ENCODE results near the gene CLDN11. TPM values are rescaled to one million over a fixed set of nuclear protein-coding genes. Genes with fewer than 3 reads are reported as not detected.

Gene CLDN11
- total RNA-seq, 1 experiment from 2014 or later = 8.7 TPM

GRCh38 chr3:170467571-170468147, 49.0 kb downstream of the CLDN11 start:
- intact Hi-C loops (cut with micrococcal nuclease; ENCODE audit: unreplicated experiment) = no loop called here
- Mint-ChIP-seq H3K36me3 (ENCODE audit: insufficient read depth, unreplicated experiment) (no peaks in the 10 kb centered on the region), H3K27ac (ENCODE audit: unreplicated experiment) (no peak overlapping the region), H3K4me3 (ENCODE audit: low read depth, unreplicated experiment) (no peak overlapping the region), H3K9me3 (ENCODE audit: low read depth, unreplicated experiment) (no peaks in the 10 kb centered on the region), H3K27me3 (ENCODE audit: unreplicated experiment) (peaks cover 12% of the 10 kb centered on the region), H3K4me1 (ENCODE audit: low read depth, unreplicated experiment) (peaks cover 41% of the 10 kb centered on the region)
- CTCF ChIA-PET = no interaction called here
- BruUV-seq (replicated peaks) = no TSS peak
- TF ChIP-seq CTCF (IDR thresholded peaks at IDR 0.05; ENCODE audit: unreplicated experiment) = no peak
- no peak for DNase-seq

GRCh38 chr3:170469151-170470062, 50.7 kb downstream of the CLDN11 start:
- H3K36me3 Mint-ChIP-seq (ENCODE audit: insufficient read depth, unreplicated experiment) = no peaks in the 10 kb centered on the region
- DNase-seq = peak; percentile 40
- CTCF ChIA-PET = interaction anchor here (0.6 to 1.4 kb wide), 19 partner anchors 11 to 1302 kb away, joined by 3 to 19 read pairs (median 4); no protein-coding TSS in a partner anchor
- no peak overlapping the region for H3K4me3 Mint-ChIP-seq (ENCODE audit: low read depth, unreplicated experiment)
- TF ChIP-seq CTCF (IDR thresholded peaks at IDR 0.05; ENCODE audit: unreplicated experiment) = no peak
- no TSS peak for BruUV-seq (replicated peaks)
- H3K9me3 Mint-ChIP-seq (ENCODE audit: low read depth, unreplicated experiment) = no peaks in the 10 kb centered on the region
- H3K4me1 Mint-ChIP-seq (ENCODE audit: low read depth, unreplicated experiment) = peaks cover 41% of the 10 kb centered on the region
- intact Hi-C loops (cut with micrococcal nuclease; ENCODE audit: unreplicated experiment) = loop anchor here (1.0 kb wide), 1 partner anchor 31 kb away; no protein-coding TSS in a partner anchor
- H3K27ac Mint-ChIP-seq (ENCODE audit: unreplicated experiment) = no peak overlapping the region
- no peaks in the 10 kb centered on the region for H3K27me3 Mint-ChIP-seq (ENCODE audit: unreplicated experiment)

GRCh38 chr3:170470063-170471016, 51.7 kb downstream of the CLDN11 start:
- H3K4me1 Mint-ChIP-seq (ENCODE audit: low read depth, unreplicated experiment) = peaks cover 41% of the 10 kb centered on the region
- no peaks in the 10 kb centered on the region for H3K9me3 Mint-ChIP-seq (ENCODE audit: low read depth, unreplicated experiment)
- no peaks in the 10 kb centered on the region for H3K27me3 Mint-ChIP-seq (ENCODE audit: unreplicated experiment)
- TF ChIP-seq CTCF (IDR thresholded peaks at IDR 0.05; ENCODE audit: unreplicated experiment) = no peak
- CTCF ChIA-PET = interaction anchor here (0.6 to 1.4 kb wide), 3 partner anchors 30 to 1144 kb away, joined by 3 to 19 read pairs (median 4); no protein-coding TSS in a partner anchor
- intact Hi-C loops (cut with micrococcal nuclease; ENCODE audit: unreplicated experiment) = no loop called here
- H3K4me3 Mint-ChIP-seq (ENCODE audit: low read depth, unreplicated experiment) = no peak overlapping the region
- DNase-seq = no peak
- no peak overlapping the region for H3K27ac Mint-ChIP-seq (ENCODE audit: unreplicated experiment)
- no TSS peak for BruUV-seq (replicated peaks)
- H3K36me3 Mint-ChIP-seq (ENCODE audit: insufficient read depth, unreplicated experiment) = no peaks in the 10 kb centered on the region

- no peak overlapping the region for H3K27ac Mint-ChIP-seq (ENCODE audit: unreplicated experiment)
- no TSS peak for BruUV-seq (replicated peaks)
- no peak overlapping the region for H3K4me3 Mint-ChIP-seq (ENCODE audit: low read depth, unreplicated experiment)
- H3K36me3 Mint-ChIP-seq (ENCODE audit: insufficient read depth, unreplicated experiment) = no peaks in the 10 kb centered on the region
- intact Hi-C loops (cut with micrococcal nuclease; ENCODE audit: unreplicated experiment) = no loop called here
- CTCF ChIA-PET = interaction anchor here (0.8 kb wide), 1 partner anchor 29 kb away, joined by 4 read pairs; no protein-coding TSS in a partner anchor
- TF ChIP-seq CTCF (IDR thresholded peaks at IDR 0.05; ENCODE audit: unreplicated experiment) = no peak
- peaks cover 39% of the 10 kb centered on the region for H3K4me1 Mint-ChIP-seq (ENCODE audit: low read depth, unreplicated experiment)
- H3K9me3 Mint-ChIP-seq (ENCODE audit: low read depth, unreplicated experiment) = no peaks in the 10 kb centered on the region
- H3K27me3 Mint-ChIP-seq (ENCODE audit: unreplicated experiment) = no peaks in the 10 kb centered on the region
- DNase-seq = no peak
These were observed 52.5 kb downstream of the CLDN11 start for GRCh38 chr3:170471149-170471548.

All from Calu3 (cell line).